Measurements from ENCODE around the gene SPP2. TPM values are rescaled to one million over a fixed set of nuclear protein-coding genes. Genes with fewer than 3 reads are reported as not detected.

SPP2 gene
- total and polyA plus RNA-seq, 12 donors: 0.33 TPM; not detected in 11

DNA sequence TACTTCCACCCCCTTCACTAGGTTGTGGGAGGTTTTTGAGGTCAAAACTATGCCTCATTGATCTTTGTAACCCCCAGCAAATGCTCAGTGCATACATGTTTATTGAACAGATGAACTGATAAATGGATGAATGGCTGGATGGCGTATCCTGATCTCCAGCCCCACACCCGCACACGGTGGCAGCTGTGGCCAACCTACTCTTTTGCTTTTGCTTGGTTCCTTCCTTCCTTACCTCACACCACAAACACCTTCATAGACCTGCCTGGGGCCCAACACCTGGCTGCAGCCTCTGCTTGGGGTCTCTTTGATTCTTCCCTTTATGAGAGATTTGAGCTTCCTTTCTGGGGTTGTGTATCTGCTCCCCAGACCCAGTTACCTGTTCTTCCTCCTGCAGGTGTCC, 25.9 kb downstream of the SPP2 start:
- H3K27me3 ChIP-seq: no peaks in the 10 kb centered on the region
- no peak for TF ChIP-seq POLR2A (IDR thresholded peaks at IDR 0.05)
- TF ChIP-seq, protein P1, sequence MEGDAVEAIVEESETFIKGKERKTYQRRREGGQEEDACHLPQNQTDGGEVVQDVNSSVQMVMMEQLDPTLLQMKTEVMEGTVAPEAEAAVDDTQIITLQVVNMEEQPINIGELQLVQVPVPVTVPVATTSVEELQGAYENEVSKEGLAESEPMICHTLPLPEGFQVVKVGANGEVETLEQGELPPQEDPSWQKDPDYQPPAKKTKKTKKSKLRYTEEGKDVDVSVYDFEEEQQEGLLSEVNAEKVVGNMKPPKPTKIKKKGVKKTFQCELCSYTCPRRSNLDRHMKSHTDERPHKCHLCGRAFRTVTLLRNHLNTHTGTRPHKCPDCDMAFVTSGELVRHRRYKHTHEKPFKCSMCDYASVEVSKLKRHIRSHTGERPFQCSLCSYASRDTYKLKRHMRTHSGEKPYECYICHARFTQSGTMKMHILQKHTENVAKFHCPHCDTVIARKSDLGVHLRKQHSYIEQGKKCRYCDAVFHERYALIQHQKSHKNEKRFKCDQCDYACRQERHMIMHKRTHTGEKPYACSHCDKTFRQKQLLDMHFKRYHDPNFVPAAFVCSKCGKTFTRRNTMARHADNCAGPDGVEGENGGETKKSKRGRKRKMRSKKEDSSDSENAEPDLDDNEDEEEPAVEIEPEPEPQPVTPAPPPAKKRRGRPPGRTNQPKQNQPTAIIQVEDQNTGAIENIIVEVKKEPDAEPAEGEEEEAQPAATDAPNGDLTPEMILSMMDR (IDR thresholded peaks at IDR 0.05): no peak
- WGBS, 4 donors: 68 to 73% (median 71%) methylated on average over 3 of the region's 3 CpGs

DNA sequence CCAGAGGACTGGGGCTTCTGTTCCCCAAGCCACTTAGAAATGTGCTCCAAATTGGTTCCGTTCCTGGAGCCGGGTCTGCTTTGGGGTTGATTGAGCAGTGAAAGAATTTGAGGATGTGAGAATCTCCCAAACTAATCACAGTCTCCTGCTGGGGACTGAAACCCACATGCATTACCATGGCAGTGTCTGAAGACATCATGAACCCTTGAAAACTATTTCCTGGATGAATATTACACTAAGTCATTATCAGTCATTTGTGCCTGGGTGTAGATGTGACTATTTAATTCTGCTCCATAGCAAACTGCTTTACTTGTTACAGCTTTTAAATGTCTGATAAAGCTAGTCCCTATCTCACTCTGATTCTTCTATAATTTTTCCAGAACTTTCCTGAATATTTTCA, 27.6 kb downstream of the SPP2 start:
- Histone ChIP-seq H3K4me1 (replicated peaks in 1 of 2) (no peaks in the 10 kb centered on the region), H3K27me3 (peaks cover 10% of the 10 kb centered on the region), H3K27ac (no peak overlapping the region), H3K9me3 (replicated peaks in 1 of 3) (no peaks in the 10 kb centered on the region), H3K36me3 (replicated peaks in 1 of 2) (no peaks in the 10 kb centered on the region), H3K4me3 (no peak overlapping the region)
- 79 to 94% (median 83%) methylated on average over 2 of the region's 2 CpGs for WGBS, 4 donors
- TF ChIP-seq, protein P1 (IDR thresholded peaks at IDR 0.05): no peak
- no peak for TF ChIP-seq POLR2A (IDR thresholded peaks at IDR 0.05)
- intact Hi-C loops (cut with DNase I): no loop called here
- DNase-seq: no peak

More for the DNA sequence above, 25.9 kb downstream of the SPP2 start:
- intact Hi-C loops (cut with DNase I): no loop called here
- DNase-seq: no peak
- Histone ChIP-seq H3K36me3 (replicated peaks in 1 of 2) (no peaks in the 10 kb centered on the region), H3K4me3 (no peak overlapping the region), H3K9me3 (replicated peaks in 1 of 3) (no peaks in the 10 kb centered on the region), H3K4me1 (replicated peaks in 1 of 2) (no peaks in the 10 kb centered on the region), H3K27ac (no peak overlapping the region)

DNA sequence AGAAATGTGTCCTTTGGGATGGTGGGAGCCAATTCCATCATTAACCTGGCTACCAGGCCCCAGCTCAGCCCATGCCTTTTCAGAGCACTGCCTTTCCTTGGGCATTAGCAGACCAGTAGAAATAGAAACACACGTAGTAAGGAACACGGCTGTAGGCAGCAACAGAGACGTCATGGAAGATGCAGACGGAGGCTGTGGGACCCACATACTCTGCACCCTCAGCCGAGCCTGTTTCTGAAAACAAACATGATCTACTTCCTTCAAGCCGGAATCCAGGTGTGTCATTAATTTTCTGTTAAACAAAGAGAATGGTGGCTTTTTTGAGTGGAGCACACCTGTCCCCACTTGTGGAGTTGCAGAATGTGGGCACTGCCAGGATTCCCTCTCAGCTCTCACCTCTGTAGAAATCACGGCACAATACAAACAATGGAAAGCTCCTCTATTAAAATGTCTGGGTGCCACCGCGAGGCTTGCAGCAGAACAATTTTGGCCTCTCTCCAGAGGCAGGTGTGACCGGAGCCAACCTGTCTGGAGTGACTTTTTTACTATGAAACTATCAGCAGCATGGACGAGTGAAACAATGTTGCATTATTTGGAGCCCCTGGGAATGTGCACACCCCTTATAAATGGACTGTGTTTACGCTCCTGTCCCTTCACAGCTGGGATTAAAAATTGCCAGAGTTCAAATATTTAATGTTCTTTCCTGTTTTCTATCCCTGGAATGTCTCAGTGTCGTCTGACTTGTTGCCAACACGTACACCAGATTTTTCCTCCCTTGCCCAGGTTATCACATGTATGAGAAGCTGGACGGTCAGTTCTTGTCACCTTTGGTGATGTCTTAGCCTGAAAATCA, 31.7 kb downstream of the SPP2 start:
- TF ChIP-seq, protein P1 (IDR thresholded peaks at IDR 0.05): no peak
- TF ChIP-seq POLR2A (IDR thresholded peaks at IDR 0.05): no peak
- DNase-seq: no peak
- intact Hi-C loops (cut with DNase I): no loop called here
- H3K27ac ChIP-seq: no peak overlapping the region
- H3K36me3 ChIP-seq (replicated peaks in 1 of 2): no peaks in the 10 kb centered on the region
- H3K4me1 ChIP-seq (replicated peaks in 1 of 2): no peaks in the 10 kb centered on the region
- H3K27me3 ChIP-seq: peaks cover 22% of the 10 kb centered on the region
- H3K4me3 ChIP-seq: no peak overlapping the region
- 61 to 68% (median 62%) methylated on average over 15 of the region's 15 CpGs for WGBS, 4 donors
- H3K9me3 ChIP-seq (replicated peaks in 1 of 3): no peaks in the 10 kb centered on the region

DNA sequence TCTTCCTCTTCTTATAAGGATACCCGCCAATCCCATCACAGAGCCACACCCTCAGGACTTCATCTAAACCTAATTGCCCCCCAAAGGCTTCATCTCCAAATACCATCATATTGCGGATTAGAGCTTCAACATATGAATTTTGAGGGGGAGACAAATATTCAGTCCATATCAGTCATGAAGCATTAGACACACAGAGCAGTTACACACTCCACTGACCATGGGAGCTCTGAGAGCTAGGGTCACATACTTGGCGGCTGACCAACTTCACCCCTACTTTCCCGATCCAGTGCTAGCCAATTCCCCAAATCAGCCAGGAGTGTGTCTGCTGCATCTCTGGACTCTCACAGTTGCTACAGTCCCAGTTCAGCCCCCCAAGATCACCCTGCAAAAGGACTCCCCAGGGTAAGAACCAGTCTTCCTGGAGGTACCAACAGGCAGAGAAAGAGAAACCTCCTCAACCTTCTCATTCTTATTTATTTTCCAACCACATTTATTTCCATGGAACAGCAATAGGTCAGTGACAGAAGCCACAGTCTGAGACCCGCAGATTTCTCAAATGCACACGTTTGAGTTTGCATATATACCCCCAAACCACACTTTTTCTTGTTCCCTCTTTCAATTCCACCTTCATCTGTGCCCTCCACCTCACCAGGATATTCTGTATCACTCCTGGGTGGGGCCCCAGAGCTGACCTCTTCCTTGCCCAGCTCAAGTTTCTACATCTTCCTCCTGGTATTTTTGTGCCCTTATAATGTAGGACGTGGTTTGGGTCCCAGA, 33.3 kb downstream of the SPP2 start:
- Histone ChIP-seq H3K27me3 (peaks cover 22% of the 10 kb centered on the region), H3K4me1 (replicated peaks in 1 of 2) (no peaks in the 10 kb centered on the region), H3K9me3 (replicated peaks in 1 of 3) (peaks cover 0 to 7% (median 0%) of the 10 kb centered on the region in 3 donors), H3K27ac (no peak overlapping the region), H3K36me3 (replicated peaks in 1 of 2) (no peaks in the 10 kb centered on the region), H3K4me3 (no peak overlapping the region)
- WGBS, 4 donors: 62 to 72% (median 63%) methylated on average over 7 of the region's 7 CpGs
- intact Hi-C loops (cut with DNase I): no loop called here
- TF ChIP-seq POLR2A (IDR thresholded peaks at IDR 0.05): no peak
- TF ChIP-seq, protein P1 (IDR thresholded peaks at IDR 0.05): no peak
- DNase-seq: no peak
